Left lung (tissue), 10 donors: Measurements from ENCODE around the gene FRMD4B. TPM values are rescaled to one million over a fixed set of nuclear protein-coding genes. Genes with fewer than 3 reads are reported as not detected.

ENCODE experiments used
- ATAC-seq: fragments of 200-7000 bp; cut with Tn5 transposase; one replicate; pipeline ENCODE4 v1.9.1; 2020; ENCODE audit warnings: moderate library complexity
- DNase-seq, 4 donors: peaks; one replicate each; pipeline ENCODE4 v3.0.0-alpha.2; 2013 to 2020
- H3K27ac ChIP-seq, 2 donors: fragments of 200-600 bp; sonication (generic) in 1 of 2; one replicate each; pipeline versions ENCODE4 v1.5.0 to v1.8.0; 2020 to 2021
- H3K27me3 ChIP-seq, 2 donors: fragments of 200-600 bp; sonication (generic) in 1 of 2; one replicate each; pipeline versions ENCODE4 v1.5.0 to v1.8.0; 2020 to 2021
- H3K36me3 ChIP-seq, 2 donors: fragments of 200-600 bp; sonication (generic) in 1 of 2; one replicate each; pipeline versions ENCODE4 v1.5.0 to v1.8.0; 2020 to 2021
- H3K4me1 ChIP-seq, 2 donors: fragments of 200-600 bp; one replicate each; pipeline ENCODE4 v1.8.0; 2021
- H3K4me3 ChIP-seq, 2 donors: fragments of 200-600 bp; sonication (generic) in 1 of 2; one replicate each; pipeline versions ENCODE4 v1.5.0 to v1.8.0; 2020 to 2021; ENCODE audit warnings: mild to moderate bottlenecking in 1 of 2
- H3K9me3 ChIP-seq, 2 donors: fragments of 200-600 bp; sonication (generic) in 1 of 2; one replicate each; pipeline versions ENCODE4 v1.5.0 to v1.8.0; 2020 to 2021
- CTCF ChIP-seq, 2 donors: fragments of 200-600 bp; sonication (generic) in 1 of 2; IDR thresholded peaks; one replicate each; pipeline versions ENCODE4 v1.5.0 to v1.8.0; 2021; ENCODE audit warnings: antibody characterized with exemption in 2 of 2
- intact Hi-C, 2 donors: fragments of 100-400 bp; cut with DNase I; formaldehyde crosslinking; loops; one replicate each; pipeline versions ENCODE4 v1.11.2 to v1.14.2; 2022
- polyA plus RNA-seq, 6 donors: library from polyadenylated mRNA; unstranded; fragments of 120-200 nt; gene quantifications; one replicate each; pipeline ENCODE4 v1.2.1, GENCODE V29; 2013; ENCODE audit not compliant: insufficient read length in 6 of 6
- total RNA-seq, 2 donors: library from RNA; stranded (reverse); fragmentation: NEBNext Ultra II Directional; extraction: Animal tissue kit (Norgen Biotek cat#: 25700); gene quantifications; one replicate each; pipeline ENCODE4 v1.2.1, GENCODE V29; 2021
- donor health status: DM: no; HTN: yes; CAD: no.
- donor health status: DM: no; HTN: no; CAD: no.

The FRMD4B gene
- total and polyA plus RNA-seq, 8 donors, result 49.0 to 78.7 (median 71.1) TPM

GRCh38 chr3:69250014-69250413, 135.9 kb downstream of the FRMD4B start:
- ATAC-seq, result peak; percentile 36

GRCh38 chr3:69249001-69249400, 136.9 kb downstream of the FRMD4B start:
- Histone ChIP-seq H3K27me3 (no peaks in the 10 kb centered on the region), H3K9me3 (no peaks in the 10 kb centered on the region), H3K4me1 (no peaks in the 10 kb centered on the region), H3K36me3 (peaks cover 0 to 6% of the 10 kb centered on the region in 2 donors), H3K4me3 (no peak overlapping the region), H3K27ac (no peak overlapping the region)
- TF ChIP-seq CTCF (IDR thresholded peaks at IDR 0.05), result no peak
- DNase-seq (no peak), ATAC-seq (no peak)
- intact Hi-C loops, result no loop called here

More at GRCh38 chr3:69250014-69250413, 135.9 kb downstream of the FRMD4B start:
- intact Hi-C loops, result no loop called here
- no peak for TF ChIP-seq CTCF (IDR thresholded peaks at IDR 0.05)
- no peak for DNase-seq
- Histone ChIP-seq H3K4me3 (peak overlapping the region in 1 of 2 donors; percentile 25), H3K9me3 (no peaks in the 10 kb centered on the region), H3K27me3 (no peaks in the 10 kb centered on the region), H3K27ac (no peak overlapping the region), H3K36me3 (peaks cover 0 to 6% of the 10 kb centered on the region in 2 donors), H3K4me1 (no peaks in the 10 kb centered on the region)

- no peak for TF ChIP-seq CTCF (IDR thresholded peaks at IDR 0.05)
- DNase-seq, result no peak
- H3K4me1 ChIP-seq, result peaks cover 0 to under 1% of the 10 kb centered on the region in 2 donors
- peaks cover 0 to 6% of the 10 kb centered on the region in 2 donors for H3K36me3 ChIP-seq
- H3K27ac ChIP-seq, result no peak overlapping the region
- intact Hi-C loops, result no loop called here
- H3K9me3 ChIP-seq, result no peaks in the 10 kb centered on the region
- H3K4me3 ChIP-seq, result no peak overlapping the region
- ATAC-seq, result no peak
- H3K27me3 ChIP-seq, result no peaks in the 10 kb centered on the region
These were observed 137.5 kb downstream of the FRMD4B start for GRCh38 chr3:69248436-69248835.

- H3K36me3 ChIP-seq, result peaks cover 0 to 6% of the 10 kb centered on the region in 2 donors
- DNase-seq (no peak), ATAC-seq (no peak)
- TF ChIP-seq CTCF (IDR thresholded peaks at IDR 0.05), result no peak
- peaks cover 3 to 4% of the 10 kb centered on the region in 2 donors for H3K4me1 ChIP-seq
- H3K4me3 ChIP-seq, result no peak overlapping the region
- H3K27me3 ChIP-seq, result no peaks in the 10 kb centered on the region
- no peak overlapping the region for H3K27ac ChIP-seq
- intact Hi-C loops, result no loop called here
- no peaks in the 10 kb centered on the region for H3K9me3 ChIP-seq
These were observed 139.3 kb downstream of the FRMD4B start for GRCh38 chr3:69246612-69247011.

GRCh38 chr3:69244039-69244438, 141.8 kb downstream of the FRMD4B start:
- DNase-seq (no peak), ATAC-seq (no peak)
- intact Hi-C loops, result no loop called here
- no peaks in the 10 kb centered on the region for H3K9me3 ChIP-seq
- no peak overlapping the region for H3K27ac ChIP-seq
- H3K4me3 ChIP-seq, result no peak overlapping the region
- H3K4me1 ChIP-seq, result peaks cover 8 to 9% of the 10 kb centered on the region in 2 donors
- H3K27me3 ChIP-seq, result no peaks in the 10 kb centered on the region
- TF ChIP-seq CTCF (IDR thresholded peaks at IDR 0.05), result no peak
- H3K36me3 ChIP-seq, result peaks cover 0 to 6% of the 10 kb centered on the region in 2 donors
